ENCODE data around the gene CCDC181. TPM values are rescaled to one million over a fixed set of nuclear protein-coding genes. Genes with fewer than 3 reads are reported as not detected.

The CCDC181 gene
- polyA plus RNA-seq, 1 of the 3 experiments (the other 2 are of a cell fraction): 1.2 TPM

DNA sequence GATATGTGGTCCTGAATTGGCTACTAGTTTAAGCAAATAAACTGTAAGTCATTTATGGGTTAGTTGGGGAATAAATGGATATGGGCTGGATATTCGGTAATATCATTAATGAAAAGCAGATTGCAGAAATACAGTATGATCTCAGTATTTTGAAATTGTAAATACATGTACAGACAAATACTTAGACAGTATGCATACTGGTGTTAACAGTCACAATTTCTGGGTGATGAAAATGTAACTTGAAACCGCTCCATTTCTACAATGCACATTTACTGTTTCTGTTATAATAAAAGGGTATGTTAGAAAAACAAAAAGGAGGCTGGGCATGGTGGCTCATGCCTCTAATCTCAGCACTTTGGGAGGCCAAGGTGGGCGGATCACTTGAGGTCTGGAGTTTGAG, 31.3 kb downstream of the CCDC181 start:
- 80% methylated on average over 3 of the region's 3 CpGs for WGBS (ENCODE audit: low lambda C conversion rate)
- H3K27me3 ChIP-seq (ENCODE audit: insufficient read depth): no peaks in the 10 kb centered on the region
- CTCF ChIA-PET: interaction anchor here (0.7 to 1.6 kb wide), 3 partner anchors 26 to 1230 kb away, joined by 3 to 4 read pairs (median 3); no protein-coding TSS in a partner anchor

GRCh38 chr1:169392406-169392805, 34.9 kb downstream of the CCDC181 start:
- H3K4me2 ChIP-seq: no peak overlapping the region
- no peaks in the 10 kb centered on the region for H3K79me2 ChIP-seq (ENCODE audit: insufficient read depth)
- no peaks in the 10 kb centered on the region for H3K27me3 ChIP-seq (ENCODE audit: insufficient read depth)
- no peak overlapping the region for H2AFZ ChIP-seq (ENCODE audit: low read depth)
- no peak overlapping the region for H3K27ac ChIP-seq (ENCODE audit: low read depth in 2 of 2, low read length in 1 of 2)
- no peaks in the 10 kb centered on the region for H3K9me3 ChIP-seq
- ChIA-PET CTCF (no interaction called here), POLR2A (no interaction called here)
- WGBS (ENCODE audit: low lambda C conversion rate): 100% methylated on average over 1 of the region's 1 CpG
- no peaks in the 10 kb centered on the region for H3K4me1 ChIP-seq (ENCODE audit: control insufficient read depth in 1 of 2, insufficient read depth in 2 of 2, low read depth in 1 of 2, low read length in 1 of 2)
- no peaks in the 10 kb centered on the region for H3K9me2 ChIP-seq
- no peak overlapping the region for H3K4me3 ChIP-seq (ENCODE audit: low read depth in 2 of 2, low read length in 1 of 2)
- no peak for DNase-seq
- H3K36me3 ChIP-seq (replicated peaks in 1 of 2; ENCODE audit: control insufficient read depth in 1 of 2, insufficient read depth in 2 of 2, low read length in 1 of 2): peaks cover 75 to 79% of the 10 kb centered on the region in 2 experiments
- no peaks in the 10 kb centered on the region for H3F3A ChIP-seq (replicated peaks; ENCODE audit: insufficient read depth)
- TF ChIP-seq CHD2 (IDR thresholded peaks at IDR 0.05; ENCODE audit: low read length, partially characterized antibody) (no peak), TCF12 (IDR thresholded peaks at IDR 0.05) (no peak), PBX3 (IDR thresholded peaks at IDR 0.05) (no peak), SMC3 (IDR thresholded peaks at IDR 0.05; ENCODE audit: low read depth, low read length) (no peak), EZH2phosphoT487 (IDR thresholded peaks at IDR 0.05; ENCODE audit: borderline replicate concordance, low read depth) (no peak), GABPA (IDR thresholded peaks at IDR 0.05; ENCODE audit: low read depth) (no peak), JUND (IDR thresholded peaks at IDR 0.05) (no peak), EP300 (IDR thresholded peaks at IDR 0.05; ENCODE audit: borderline replicate concordance in 1 of 2, low read depth in 1 of 2, low read length in 1 of 2) (no peak), MEF2A (IDR thresholded peaks at IDR 0.05; ENCODE audit: borderline replicate concordance, low read depth) (no peak), POLR2AphosphoS5 (IDR thresholded peaks at IDR 0.05; ENCODE audit: low read depth, low read length) (no peak), YY1 (IDR thresholded peaks at IDR 0.05; ENCODE audit: low read depth) (no peak), TAF1 (IDR thresholded peaks at IDR 0.05; ENCODE audit: borderline replicate concordance, low read depth, low read length) (no peak), RXRA (IDR thresholded peaks at IDR 0.05; ENCODE audit: borderline replicate concordance, low read depth) (no peak), SIN3A (IDR thresholded peaks at IDR 0.05; ENCODE audit: borderline replicate concordance, low read depth, low read length) (no peak), NFIC (IDR thresholded peaks at IDR 0.05; ENCODE audit: borderline replicate concordance) (no peak), RFX5 (IDR thresholded peaks at IDR 0.05; ENCODE audit: low read length) (no peak)
- TF ChIP-seq, protein P1, sequence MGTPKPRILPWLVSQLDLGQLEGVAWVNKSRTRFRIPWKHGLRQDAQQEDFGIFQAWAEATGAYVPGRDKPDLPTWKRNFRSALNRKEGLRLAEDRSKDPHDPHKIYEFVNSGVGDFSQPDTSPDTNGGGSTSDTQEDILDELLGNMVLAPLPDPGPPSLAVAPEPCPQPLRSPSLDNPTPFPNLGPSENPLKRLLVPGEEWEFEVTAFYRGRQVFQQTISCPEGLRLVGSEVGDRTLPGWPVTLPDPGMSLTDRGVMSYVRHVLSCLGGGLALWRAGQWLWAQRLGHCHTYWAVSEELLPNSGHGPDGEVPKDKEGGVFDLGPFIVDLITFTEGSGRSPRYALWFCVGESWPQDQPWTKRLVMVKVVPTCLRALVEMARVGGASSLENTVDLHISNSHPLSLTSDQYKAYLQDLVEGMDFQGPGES (IDR thresholded peaks at IDR 0.05; ENCODE audit: low read depth, low read length): no peak
- H4K20me1 ChIP-seq (ENCODE audit: insufficient read depth): no peaks in the 10 kb centered on the region
- no peak overlapping the region for H3K9ac ChIP-seq

More for the DNA sequence above, 31.3 kb downstream of the CCDC181 start:
- no peaks in the 10 kb centered on the region for H4K20me1 ChIP-seq (ENCODE audit: insufficient read depth)
- H3F3A ChIP-seq (replicated peaks; ENCODE audit: insufficient read depth): no peaks in the 10 kb centered on the region
- H3K79me2 ChIP-seq (ENCODE audit: insufficient read depth): no peaks in the 10 kb centered on the region
- H3K9me3 ChIP-seq: no peaks in the 10 kb centered on the region
- H3K36me3 ChIP-seq (replicated peaks in 1 of 2; ENCODE audit: control insufficient read depth in 1 of 2, insufficient read depth in 2 of 2, low read length in 1 of 2): peaks cover 63 to 64% of the 10 kb centered on the region in 2 experiments
- H3K9ac ChIP-seq: no peak overlapping the region
- TF ChIP-seq, protein P2, sequence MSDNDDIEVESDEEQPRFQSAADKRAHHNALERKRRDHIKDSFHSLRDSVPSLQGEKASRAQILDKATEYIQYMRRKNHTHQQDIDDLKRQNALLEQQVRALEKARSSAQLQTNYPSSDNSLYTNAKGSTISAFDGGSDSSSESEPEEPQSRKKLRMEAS (IDR thresholded peaks at IDR 0.05; ENCODE audit: low read depth): no peak
- TF ChIP-seq, protein P1 (IDR thresholded peaks at IDR 0.05; ENCODE audit: low read depth, low read length): no peak
- TF ChIP-seq RAD21 (IDR thresholded peaks at IDR 0.05; ENCODE audit: low read length) (no peak), GABPA (IDR thresholded peaks at IDR 0.05; ENCODE audit: low read depth) (no peak), ELF1 (IDR thresholded peaks at IDR 0.05) (no peak), JUND (IDR thresholded peaks at IDR 0.05) (no peak)
- no peak overlapping the region for H3K27ac ChIP-seq (ENCODE audit: low read depth in 2 of 2, low read length in 1 of 2)
- no peaks in the 10 kb centered on the region for H3K9me2 ChIP-seq
- H2AFZ ChIP-seq (ENCODE audit: low read depth): no peak overlapping the region
- H3K4me3 ChIP-seq (ENCODE audit: low read depth in 2 of 2, low read length in 1 of 2): no peak overlapping the region
- DNase-seq: no peak
- no peaks in the 10 kb centered on the region; a peak in 1 of 4 replicates for H3K4me1 ChIP-seq (ENCODE audit: control insufficient read depth in 1 of 2, insufficient read depth in 2 of 2, low read depth in 1 of 2, low read length in 1 of 2)
- no peak overlapping the region for H3K4me2 ChIP-seq
- POLR2A ChIA-PET: no interaction called here

Measured in SK-N-SH (cell line).